ENCODE data around the gene DOCK1. TPM values are rescaled to one million over a fixed set of nuclear protein-coding genes. Genes with fewer than 3 reads are reported as not detected.

The DOCK1 gene
- total RNA-seq, 4 donors from 2014 or later: 41.1 to 62.4 (median 53.2) TPM

DNA sequence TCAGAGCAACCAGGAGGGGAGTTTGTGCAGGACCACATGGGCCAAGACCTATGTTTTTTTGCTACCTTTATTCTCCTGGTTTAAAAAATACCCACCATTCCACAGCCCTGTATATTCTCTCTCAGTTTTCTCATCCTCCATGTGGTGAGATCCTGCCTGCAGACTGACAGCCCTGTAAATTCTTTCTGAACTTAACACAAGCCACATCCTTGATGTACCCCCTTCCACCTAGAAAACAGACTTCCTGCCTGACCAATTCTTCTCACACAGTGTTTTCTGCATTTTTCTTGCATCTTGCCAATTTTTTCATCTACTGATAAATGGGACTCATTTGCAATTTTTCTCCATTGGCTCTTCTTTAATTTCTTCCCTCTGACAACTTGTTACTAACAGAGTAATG lies 212.8 kb downstream of the DOCK1 start:
- TF ChIP-seq, protein P1, sequence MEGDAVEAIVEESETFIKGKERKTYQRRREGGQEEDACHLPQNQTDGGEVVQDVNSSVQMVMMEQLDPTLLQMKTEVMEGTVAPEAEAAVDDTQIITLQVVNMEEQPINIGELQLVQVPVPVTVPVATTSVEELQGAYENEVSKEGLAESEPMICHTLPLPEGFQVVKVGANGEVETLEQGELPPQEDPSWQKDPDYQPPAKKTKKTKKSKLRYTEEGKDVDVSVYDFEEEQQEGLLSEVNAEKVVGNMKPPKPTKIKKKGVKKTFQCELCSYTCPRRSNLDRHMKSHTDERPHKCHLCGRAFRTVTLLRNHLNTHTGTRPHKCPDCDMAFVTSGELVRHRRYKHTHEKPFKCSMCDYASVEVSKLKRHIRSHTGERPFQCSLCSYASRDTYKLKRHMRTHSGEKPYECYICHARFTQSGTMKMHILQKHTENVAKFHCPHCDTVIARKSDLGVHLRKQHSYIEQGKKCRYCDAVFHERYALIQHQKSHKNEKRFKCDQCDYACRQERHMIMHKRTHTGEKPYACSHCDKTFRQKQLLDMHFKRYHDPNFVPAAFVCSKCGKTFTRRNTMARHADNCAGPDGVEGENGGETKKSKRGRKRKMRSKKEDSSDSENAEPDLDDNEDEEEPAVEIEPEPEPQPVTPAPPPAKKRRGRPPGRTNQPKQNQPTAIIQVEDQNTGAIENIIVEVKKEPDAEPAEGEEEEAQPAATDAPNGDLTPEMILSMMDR (IDR thresholded peaks at IDR 0.05; ENCODE audit: low read depth): no peak

DNA sequence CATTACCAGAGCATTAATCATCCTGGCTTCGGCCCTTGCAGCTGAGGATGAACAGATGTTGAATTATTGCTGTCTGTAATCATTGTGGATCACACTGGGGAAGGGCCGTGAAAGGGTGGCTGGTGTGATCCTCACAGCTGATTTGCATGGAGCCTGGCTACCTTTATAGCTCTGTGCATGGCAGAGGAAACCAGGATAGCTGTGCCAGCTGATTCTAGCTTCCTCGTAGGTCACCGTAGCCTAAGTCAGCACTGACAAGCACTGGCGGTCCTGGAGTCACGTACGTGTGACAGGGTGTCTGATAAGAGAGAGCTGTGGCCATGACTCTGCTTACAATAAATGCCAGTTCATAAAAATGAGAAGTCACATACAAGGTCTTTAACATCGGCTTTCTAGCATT lies 214.7 kb downstream of the DOCK1 start:
- TF ChIP-seq, protein P1 (IDR thresholded peaks at IDR 0.05; ENCODE audit: low read depth): no peak

DNA sequence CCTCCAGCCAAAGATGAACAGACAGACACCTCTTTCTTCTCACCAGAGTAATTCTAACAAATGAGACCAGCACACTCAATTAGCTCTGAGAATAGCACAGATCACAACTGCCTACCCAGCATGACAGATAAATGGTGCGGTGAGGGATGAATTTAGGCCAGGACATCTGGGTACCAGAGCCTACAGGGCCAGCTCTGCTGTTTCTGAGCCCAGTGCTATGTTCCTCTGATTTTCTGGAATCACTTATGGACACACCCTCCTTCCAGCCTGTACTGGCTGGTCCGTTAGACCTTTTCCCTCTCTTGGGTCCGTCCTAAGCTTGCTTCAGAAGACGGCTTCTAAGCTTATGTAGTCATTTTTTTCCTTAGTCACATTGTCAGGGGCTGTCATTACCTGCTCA lies 217.6 kb downstream of the DOCK1 start:
- TF ChIP-seq, protein P1 (IDR thresholded peaks at IDR 0.05; ENCODE audit: low read depth): no peak

DNA sequence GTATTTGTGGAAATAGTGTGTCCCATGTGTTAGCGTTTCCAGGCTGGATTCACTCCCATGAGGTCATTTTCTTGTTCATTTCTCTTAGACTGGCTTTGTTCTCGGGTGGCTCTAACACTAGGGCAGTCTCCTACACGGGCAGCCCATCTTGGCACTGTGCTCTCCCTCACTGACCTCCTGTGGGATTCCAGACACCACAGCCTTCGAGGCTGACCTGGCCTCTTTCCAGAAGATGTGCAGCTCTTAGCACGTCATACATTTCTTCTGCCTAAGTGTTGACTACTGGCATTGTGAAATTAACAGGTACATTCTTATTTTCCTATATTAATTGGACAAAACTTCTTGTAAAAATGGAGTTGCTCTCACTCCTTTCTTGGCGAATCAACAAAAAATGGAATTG lies 218.4 kb downstream of the DOCK1 start:
- TF ChIP-seq, protein P1 (IDR thresholded peaks at IDR 0.05; ENCODE audit: low read depth): no peak

DNA sequence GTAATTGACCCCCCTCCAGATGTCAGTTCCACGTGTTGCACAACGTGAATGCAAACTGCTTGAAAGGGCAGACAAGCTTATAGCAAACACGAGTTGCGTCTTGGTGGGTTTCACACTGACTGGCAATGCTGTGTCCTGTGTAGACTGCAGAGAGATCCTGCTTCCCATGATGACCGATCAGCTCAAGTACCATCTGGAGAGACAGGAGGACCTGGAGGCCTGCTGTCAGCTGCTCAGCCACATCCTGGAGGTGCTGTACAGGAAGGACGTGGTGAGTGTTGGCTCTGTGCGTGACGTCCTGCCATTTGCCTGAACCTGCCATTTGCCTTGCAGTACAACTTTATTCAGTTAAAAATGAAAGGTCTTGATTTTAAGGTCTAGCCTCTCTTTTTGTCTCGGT lies 220.1 kb downstream of the DOCK1 start:
- TF ChIP-seq, protein P1 (IDR thresholded peaks at IDR 0.05; ENCODE audit: low read depth): no peak

DNA sequence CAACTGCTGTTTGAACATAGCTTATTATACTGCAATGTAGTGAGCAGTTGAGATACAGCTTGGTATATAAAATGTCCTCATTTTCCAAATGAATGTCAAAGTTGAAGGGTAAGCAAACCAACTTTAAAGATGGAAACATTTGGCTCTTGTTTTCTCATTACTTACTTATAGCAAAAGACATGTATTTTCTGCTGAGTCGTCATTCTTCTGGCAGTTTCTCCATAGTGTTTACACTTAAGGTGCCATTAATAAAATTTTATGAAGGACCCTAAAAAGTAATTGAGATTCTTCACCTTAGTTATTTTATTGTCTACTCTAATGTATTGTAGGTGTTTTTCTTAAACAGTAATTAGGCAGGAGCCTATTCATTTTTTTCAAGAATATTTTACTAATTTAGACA lies 222.6 kb downstream of the DOCK1 start:
- TF ChIP-seq, protein P1 (IDR thresholded peaks at IDR 0.05; ENCODE audit: low read depth): no peak

DNA sequence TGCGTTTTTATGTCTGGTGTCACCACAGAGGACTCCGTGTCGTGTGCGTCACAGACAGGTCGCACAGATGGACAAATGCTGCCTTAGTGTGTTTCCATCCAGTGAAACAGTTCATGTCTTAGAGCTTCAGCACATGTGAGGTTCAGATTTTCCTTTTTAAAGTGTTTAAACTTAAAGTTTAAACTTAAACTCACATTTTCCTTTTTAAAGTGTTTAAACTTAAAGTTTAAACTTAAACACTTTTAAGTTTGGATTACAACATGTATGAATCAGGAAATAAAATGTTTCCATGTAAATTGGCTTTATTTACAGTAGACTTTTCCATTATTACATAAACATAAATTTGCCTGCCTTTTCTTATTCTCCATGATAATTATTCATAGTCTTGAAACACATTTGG lies 223.9 kb downstream of the DOCK1 start:
- TF ChIP-seq, protein P1 (IDR thresholded peaks at IDR 0.05; ENCODE audit: low read depth): no peak
